Activated T-cell treated with anti-CD3 and anti-CD28 coated beads for 1 hour (primary cell): ENCODE results near the gene NUDCD2.
A peak's percentile ranks its signal among the peaks of the same experiment; 100 is the strongest.
"Not testable (repeated sequence)": the region's sequence is repeated elsewhere in the genome, so short reads cannot be mapped to it uniquely, and the experiment has no call there.

Experiments used
- DNase-seq: peaks from one replicate; pipeline ENCODE4 v3.0.0-alpha.2; 2020; ENCODE audit warnings: low read depth

Gene NUDCD2

DNA sequence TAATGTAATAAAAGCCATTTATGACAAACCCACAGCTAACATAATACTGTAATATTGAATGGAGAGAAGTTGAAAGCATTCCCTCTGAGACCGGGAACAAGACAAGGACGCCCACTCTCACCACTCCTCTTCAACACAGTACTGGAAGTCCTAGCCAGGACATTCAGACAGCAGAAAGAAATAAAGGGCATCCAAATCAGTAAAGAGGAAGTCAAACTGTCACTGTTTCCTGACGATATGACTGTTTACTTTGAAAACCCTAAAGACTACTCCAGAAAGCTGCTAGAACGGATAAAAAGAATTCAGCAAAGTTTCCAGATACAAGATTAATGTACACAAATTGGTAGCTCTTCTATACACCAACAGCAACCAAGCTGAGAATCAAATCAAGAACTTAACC is 33.8 kb downstream of the NUDCD2 start:
- not testable (repeated sequence) for DNase-seq

DNA sequence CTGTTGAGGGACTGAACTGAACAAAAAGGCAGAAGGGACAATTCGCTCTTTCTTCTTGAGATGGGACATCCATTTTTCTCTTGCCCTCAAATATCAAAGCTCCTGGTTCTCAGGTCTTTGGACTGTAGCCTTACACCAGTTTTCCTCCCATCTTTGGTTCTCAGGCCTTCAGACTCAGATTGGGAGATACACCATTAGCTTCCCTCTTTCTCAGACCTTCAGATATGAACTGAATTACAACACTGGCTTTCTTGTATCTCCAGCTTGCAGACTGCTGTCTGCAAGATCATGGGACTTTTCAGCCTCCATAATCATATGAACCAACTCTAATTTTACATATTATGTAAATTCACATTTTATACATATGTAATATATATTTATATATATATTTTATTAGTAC is 35.1 kb downstream of the NUDCD2 start:
- DNase-seq = no peak

DNA sequence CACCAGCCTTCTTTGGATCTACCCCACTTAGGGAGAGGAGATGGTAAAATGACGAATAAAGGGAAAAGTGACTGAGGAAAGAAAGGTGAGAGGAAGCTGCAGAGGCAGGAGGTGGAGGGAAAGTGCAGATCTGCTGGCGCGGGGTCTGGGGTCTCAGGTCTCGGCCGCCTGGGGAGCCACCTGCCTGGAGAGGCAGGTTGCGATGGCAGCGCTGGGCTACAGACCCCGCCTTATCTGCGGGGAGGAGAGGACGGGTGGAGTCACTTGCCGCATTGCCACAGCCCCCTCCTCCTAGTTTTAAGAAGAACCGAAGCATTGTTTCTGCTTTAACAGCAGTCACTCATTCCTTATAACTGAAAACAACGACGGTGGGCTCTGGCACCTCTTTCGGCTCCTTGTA is 44.2 kb downstream of the NUDCD2 start:
- DNase-seq = not testable (repeated sequence)

DNA sequence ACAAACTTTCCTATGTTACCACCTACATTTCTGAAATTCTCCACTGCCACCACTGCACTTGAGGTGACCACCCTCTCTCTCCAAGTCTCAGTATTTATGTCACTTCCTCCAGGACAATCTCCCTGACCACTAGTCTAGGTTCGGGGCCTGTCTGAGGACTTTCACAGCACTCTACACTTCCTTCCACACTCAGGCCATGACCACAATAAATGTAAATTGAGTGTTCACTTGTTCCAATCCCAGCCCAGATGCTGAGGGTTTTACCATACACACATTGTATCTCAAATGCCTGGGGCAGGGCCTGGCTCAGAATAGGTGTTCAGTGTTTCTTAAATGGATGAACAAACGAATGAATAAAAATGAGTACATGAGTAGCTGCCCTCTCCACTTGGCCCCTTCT is 49.4 kb downstream of the NUDCD2 start:
- no peak for DNase-seq

DNA sequence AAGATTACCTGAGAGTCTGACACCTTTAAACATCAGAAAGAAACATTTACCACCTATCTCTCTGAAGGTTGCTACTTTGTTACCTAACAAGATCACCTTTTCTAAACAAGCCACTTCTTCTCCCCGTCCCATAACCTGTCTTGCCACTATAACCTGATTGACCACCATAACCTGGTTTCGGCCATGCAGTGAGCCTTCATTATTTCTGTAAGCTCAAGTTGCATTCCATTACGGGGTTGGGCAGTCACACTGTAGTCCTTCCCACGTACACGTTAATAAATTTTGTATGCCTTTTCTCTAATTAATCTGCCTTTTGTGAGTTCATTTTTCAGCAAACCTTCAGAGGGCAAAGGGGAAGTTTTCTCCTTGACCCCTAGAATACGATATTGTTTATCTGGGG is 50.5 kb downstream of the NUDCD2 start:
- no peak for DNase-seq

DNA sequence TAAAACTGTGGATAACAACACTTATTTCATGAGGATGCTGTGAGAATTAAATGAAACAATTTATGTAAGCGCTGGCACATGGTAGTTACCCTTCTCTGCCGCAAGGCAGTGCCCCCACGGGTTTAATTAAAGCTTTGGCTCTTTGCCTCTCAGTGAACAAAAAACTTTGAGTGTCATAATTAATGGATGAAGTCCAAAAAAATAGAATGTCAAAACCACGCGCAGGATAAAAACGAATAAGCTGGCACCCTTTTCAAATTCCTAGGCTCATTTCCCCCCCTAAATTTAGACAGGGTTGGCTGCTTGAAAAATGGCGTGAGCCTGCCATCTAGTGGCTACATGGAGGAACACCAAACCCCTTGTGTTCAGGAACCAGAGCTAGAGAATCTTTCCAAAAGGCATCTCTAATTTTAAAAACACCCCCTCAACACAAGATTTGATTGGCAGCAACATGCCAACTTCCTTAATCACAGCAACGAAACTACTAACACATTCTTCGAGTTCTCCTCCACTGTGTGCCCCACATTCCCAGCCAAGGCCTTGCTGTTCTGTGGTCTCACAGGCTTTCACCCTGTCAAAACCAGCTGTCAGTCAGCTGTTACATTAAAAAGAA is 51.5 kb downstream of the NUDCD2 start:
- DNase-seq = peak; percentile 50

DNA sequence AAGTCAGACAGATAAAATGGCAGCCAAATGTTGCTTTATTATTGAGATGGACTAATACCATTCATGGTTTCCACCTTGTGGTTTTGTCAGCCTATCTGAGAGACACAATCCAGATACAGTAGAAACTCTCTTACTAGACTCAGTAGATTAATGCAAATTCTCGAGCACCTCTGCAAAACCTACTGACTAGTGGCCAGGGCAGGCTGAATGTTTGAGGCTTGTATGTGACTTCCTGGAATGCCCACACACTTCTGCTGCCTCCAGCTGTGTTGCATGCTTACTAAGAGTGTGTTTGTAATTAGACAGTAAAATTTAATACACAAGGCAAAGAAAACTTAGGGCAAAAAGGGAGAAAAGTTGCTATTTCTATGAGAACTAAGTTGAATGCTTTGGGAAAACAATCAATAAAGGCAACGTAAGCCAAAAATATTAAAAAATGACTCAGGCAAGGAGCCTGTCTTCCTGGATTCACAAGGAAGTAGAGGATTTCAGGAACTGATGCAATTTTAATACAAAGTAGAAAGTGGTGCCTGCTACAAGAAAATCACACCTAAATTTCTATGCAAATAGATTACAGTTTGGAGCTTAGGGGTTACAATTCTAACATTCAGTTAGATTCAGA is 52.8 kb downstream of the NUDCD2 start:
- no peak for DNase-seq

DNA sequence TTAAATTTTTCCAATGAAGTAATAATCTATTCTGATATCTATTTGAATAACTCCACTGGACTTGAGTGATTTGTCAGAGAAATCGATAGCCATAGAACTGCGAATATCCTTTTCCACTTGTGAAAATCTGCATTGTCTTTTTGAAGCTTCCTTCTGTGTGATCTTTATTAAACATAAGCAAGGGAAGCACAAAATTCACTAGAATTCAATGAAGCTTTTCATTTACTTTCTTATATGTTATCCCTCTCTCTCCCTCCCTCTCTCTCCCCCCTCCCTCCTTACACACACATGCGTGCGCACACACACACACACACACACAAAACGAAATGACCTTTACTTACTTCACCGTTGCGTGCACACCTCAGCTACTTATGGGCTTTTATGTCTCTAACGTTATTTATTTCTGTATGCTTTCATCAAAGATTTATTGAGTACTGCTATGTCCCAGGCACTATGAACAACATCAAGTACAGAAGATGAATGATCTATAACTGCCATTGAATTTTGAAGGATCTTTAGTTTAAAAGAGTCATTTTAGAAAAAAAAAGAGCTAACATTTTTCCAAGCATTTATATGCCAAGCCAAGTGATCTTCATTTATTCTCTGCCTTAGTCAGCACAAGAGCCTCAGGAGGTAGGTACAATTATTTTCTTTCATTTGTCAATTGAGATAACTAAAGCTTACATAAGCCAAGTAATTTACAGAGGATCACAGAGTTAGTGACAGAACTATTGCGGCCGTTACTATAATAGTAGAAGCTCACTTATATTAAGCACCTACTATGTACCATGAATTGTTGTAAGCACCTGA is 55.3 kb downstream of the NUDCD2 start:
- DNase-seq = no peak

DNA sequence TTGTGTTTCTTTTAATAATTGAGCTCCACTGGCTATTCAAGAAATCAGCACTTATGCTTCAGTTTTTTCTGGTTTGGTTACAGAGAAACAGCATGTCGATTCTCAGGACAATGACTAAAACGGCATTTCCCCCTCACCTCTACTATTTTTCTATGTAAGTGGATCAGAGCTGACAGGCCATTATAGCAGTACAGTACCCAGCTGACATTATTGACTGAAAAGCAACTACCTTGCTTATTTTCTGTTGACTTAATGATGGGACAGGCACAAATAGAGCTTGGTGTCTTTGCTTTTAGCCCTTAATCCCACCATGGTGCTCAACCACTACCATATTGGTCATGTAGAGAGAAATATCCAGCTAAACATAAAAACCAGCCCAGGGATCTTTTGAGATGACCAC is 57.9 kb downstream of the NUDCD2 start:
- no peak for DNase-seq

DNA sequence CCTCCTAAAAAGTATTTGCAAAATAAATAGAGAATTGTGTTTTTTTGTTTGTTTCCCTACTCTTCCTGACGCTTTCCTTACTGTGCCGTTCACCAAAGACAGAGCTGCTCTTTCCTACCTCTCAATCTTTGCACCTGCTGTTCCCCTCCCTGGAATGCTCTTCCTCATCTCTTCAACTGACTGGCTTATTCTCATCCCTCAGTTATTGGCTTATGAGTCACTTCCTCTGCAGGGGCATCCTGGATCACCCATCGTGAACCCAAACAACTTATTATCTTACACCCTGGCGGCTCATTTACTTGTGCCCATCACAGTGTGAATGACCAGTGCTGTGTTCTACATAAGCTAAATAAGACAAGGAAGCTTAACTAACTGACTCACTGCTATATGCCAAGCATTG is 58.6 kb downstream of the NUDCD2 start:
- DNase-seq = no peak

DNA sequence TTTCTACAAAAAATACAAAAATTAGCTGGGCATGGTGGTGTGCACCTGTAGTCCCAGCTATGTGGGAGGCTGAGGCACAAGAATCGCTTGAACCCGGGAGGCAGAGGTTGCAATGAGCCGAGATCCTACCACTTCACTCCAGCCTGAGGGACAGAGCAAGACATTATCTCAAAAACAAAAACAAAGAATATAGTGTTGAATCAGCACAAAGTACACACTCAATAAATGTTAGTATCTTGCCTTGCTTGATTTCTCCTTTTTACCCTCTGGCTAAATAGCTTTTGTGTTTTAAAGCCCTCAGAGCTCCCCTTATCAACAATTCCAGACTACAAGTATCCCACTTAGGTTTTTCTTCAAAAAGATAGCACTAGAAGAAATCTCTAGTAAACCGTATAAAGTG is 60.0 kb downstream of the NUDCD2 start:
- DNase-seq = no peak

DNA sequence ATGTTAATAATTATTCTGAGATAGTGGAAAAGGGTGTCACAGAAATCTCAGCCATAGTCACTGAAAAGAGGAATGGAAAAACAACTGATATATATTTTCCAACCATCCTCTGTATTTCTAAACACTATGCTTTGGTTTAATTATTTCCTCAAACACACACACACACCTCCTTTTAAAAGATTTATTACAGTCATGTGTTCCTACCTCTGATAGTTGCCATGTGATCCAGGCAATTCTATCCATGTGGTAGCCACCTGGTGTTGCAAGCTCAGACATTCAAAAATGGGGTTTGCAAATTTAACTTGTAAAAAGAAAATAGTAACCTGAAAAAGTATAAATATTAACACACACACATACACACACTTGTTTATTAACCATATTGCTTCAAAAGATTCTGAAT is 62.5 kb downstream of the NUDCD2 start:
- no peak for DNase-seq

DNA sequence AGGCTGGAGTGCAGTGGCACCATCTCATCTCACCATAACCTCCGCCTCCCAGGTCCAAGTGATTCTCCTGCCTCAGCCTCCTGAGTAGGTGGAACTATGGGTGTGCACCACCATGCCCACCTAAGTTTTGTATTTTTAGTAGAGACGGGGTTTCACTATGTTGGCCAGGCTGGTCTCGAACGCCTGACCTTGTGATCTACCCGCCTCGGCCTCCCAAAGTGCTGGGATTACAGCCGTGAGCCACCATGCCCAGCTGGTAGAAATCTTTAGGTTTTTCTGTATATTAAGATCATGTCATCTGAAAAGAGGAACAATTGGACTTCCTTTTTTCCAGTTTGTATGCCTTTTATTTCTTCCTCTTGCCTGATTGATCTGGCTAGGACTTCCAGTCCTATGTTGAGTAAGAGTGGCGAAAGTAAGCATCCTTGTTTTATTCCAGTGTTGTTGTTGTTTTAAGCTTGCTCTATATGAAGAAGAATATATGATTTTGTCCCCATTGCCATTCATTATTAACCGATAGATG is 63.0 kb downstream of the NUDCD2 start:
- not testable (repeated sequence) for DNase-seq
